Keratinocyte (primary cell): ENCODE measurements around the gene ALDH3A2.

ENCODE experiments used
- CTCF ChIP-seq, 3 experiments: IDR thresholded peaks in 1 of 3; conservative IDR thresholded peaks in 1 of 3; optimal IDR thresholded peaks in 1 of 3; 2 replicates in 2 of 3; 3 replicates in 1 of 3; pipeline versions ENCODE3 to v1.5.1; 2011; ENCODE audit warnings: low read length in 3 of 3, mild to moderate bottlenecking in 3 of 3, moderate library complexity in 2 of 3, control low read depth in 1 of 3, inconsistent platforms in 1 of 3; ENCODE audit not compliant: insufficient read depth in 2 of 3; ENCODE audit errors: extremely low read depth in 1 of 3
- EZH2 ChIP-seq: IDR thresholded peaks from one replicate; pipeline ENCODE4 v1.6.1; 2012; ENCODE audit warnings: inconsistent platforms, mild to moderate bottlenecking, low read length, moderate library complexity

GRCh38 chr17:19717031-19717360, 68.4 kb downstream of the ALDH3A2 start:
- no peak for TF ChIP-seq CTCF (optimal IDR thresholded peaks at IDR 0.05 in 1 of 3, IDR thresholded peaks at IDR 0.05 in 1 of 3, conservative IDR thresholded peaks at IDR 0.05 in 1 of 3; ENCODE audit: extremely low read depth in 1 of 3, insufficient read depth in 2 of 3, low read length in 3 of 3)
- no peak for TF ChIP-seq EZH2
